Gastroesophageal sphincter (tissue), 4 donors: ENCODE data around the gene GLRA1. TPM values are rescaled to one million over a fixed set of nuclear protein-coding genes. Genes with fewer than 3 reads are reported as not detected.

Experiments
- ATAC-seq: fragments of 150-250 bp; one replicate; pipeline ENCODE4 v1.9.1; 2016; ENCODE audit warnings: mild to moderate bottlenecking, moderate library complexity
- H3K27ac ChIP-seq, 4 donors: fragments of 200-600 bp; sonication (generic) in 3 of 4; 1 replicate in 3 of 4; 2 replicates in 1 of 4; pipeline ENCODE4 v1.5.1; 2016 to 2019
- H3K27me3 ChIP-seq: fragments of 200-600 bp; sonication (generic); one replicate; pipeline ENCODE4 v1.5.1; 2019
- H3K36me3 ChIP-seq, 2 donors: fragments of 200-600 bp; sonication (generic); one replicate each; pipeline ENCODE4 v1.5.1; 2019; ENCODE audit warnings: control low read depth in 1 of 2
- H3K4me1 ChIP-seq, 3 donors: fragments of 200-600 bp; sonication (generic); 1 replicate in 2 of 3; 2 replicates in 1 of 3; pipeline ENCODE4 v1.5.1; 2016 to 2019; ENCODE audit warnings: control low read depth in 2 of 3
- H3K4me3 ChIP-seq, 2 donors: fragments of 200-600 bp; sonication (generic); one replicate each; pipeline ENCODE4 v1.5.1; 2019; ENCODE audit warnings: mild to moderate bottlenecking in 1 of 2, moderate library complexity in 1 of 2
- H3K9me3 ChIP-seq, 3 donors: fragments of 200-600 bp; sonication (generic); one replicate each; pipeline ENCODE4 v1.5.1; 2017 to 2019; ENCODE audit warnings: control low read depth in 2 of 3
- EP300 ChIP-seq: sonication (generic); formaldehyde crosslinking; IDR thresholded peaks from one replicate; pipeline ENCODE4 v1.6.1; 2017; ENCODE audit warnings: antibody characterized with exemption, mild to moderate bottlenecking
- POLR2A ChIP-seq, 2 donors: fragments of 450-650 bp; IDR thresholded peaks; one replicate each; pipeline ENCODE4 v1.6.1; 2017; ENCODE audit warnings: antibody characterized with exemption in 2 of 2, mild to moderate bottlenecking in 2 of 2, moderate library complexity in 1 of 2
- POLR2AphosphoS5 ChIP-seq: sonication (generic); formaldehyde crosslinking; IDR thresholded peaks from one replicate; pipeline ENCODE4 v1.6.1; 2017; ENCODE audit warnings: antibody characterized with exemption
- WGBS, 2 donors: methylation state at CpG; one replicate each; pipeline ENCODE4 v1.1.5; 2018; ENCODE audit warnings: low coverage in 1 of 2; 5-methylcytosine and 5-hydroxymethylcytosine counted together
- small RNA-seq, 4 donors: library from RNA; depleted of rRNA; stranded (forward); fragments of <200 nt; gene quantifications; one replicate each; pipeline ENCODE3, GENCODE V24; 2016
- total RNA-seq, 4 donors: library from RNA; depleted of rRNA; stranded (reverse); fragments of >200 nt; gene quantifications; one replicate each; pipeline ENCODE4 v1.1.0, GENCODE V29; 2016
- TF ChIP-seq, protein P1 (sequence below), 4 experiments: fragments of 200-600 bp in 2 of 4; fragments of 450-650 bp in 2 of 4; sonication (generic) in 1 of 4; IDR thresholded peaks; one replicate each; pipeline ENCODE4 v1.5.1; 2017 to 2019; ENCODE audit warnings: antibody characterized with exemption in 4 of 4, mild to moderate bottlenecking in 2 of 4, moderate library complexity in 2 of 4

GLRA1 gene
- total RNA-seq, 4 donors from 2014 or later: not detected

DNA sequence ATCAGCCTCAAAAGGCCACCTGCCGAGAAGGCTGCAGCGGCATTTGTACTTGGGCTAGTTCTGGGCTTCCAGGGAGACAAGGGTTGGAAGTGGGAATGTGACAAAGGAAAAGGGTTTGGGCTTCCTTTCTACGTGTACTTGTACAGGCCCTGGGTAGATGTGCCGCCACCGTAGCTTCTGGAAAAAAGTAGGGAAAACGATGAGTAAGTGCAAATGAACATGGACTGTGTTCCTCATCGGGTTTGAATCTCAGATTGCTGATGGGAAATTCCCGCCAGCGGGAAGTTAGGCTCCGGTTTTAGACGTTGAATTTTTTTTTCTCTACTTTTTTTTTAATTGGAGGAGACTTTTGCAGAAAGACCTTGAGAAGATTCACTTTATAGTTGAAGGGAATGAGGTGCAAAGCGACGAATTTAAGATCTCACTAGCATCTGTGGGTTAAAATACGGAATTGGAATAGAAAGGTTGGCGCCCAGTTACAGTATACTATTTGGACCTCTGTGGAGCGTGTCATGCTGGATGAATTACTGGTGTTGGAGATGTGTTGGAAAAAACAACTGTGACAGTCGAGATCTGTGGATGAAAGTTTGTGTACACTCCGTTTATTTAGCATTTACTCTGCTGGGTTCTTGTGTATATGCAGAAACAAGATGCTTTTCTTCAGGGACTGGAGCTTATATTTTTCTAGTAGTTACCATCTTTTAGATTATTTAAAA lies 151.6 kb downstream of the GLRA1 start:
- no peak for TF ChIP-seq POLR2A (IDR thresholded peaks at IDR 0.05)
- no peak for TF ChIP-seq POLR2AphosphoS5
- TF ChIP-seq EP300: no peak
- TF ChIP-seq, protein P1, sequence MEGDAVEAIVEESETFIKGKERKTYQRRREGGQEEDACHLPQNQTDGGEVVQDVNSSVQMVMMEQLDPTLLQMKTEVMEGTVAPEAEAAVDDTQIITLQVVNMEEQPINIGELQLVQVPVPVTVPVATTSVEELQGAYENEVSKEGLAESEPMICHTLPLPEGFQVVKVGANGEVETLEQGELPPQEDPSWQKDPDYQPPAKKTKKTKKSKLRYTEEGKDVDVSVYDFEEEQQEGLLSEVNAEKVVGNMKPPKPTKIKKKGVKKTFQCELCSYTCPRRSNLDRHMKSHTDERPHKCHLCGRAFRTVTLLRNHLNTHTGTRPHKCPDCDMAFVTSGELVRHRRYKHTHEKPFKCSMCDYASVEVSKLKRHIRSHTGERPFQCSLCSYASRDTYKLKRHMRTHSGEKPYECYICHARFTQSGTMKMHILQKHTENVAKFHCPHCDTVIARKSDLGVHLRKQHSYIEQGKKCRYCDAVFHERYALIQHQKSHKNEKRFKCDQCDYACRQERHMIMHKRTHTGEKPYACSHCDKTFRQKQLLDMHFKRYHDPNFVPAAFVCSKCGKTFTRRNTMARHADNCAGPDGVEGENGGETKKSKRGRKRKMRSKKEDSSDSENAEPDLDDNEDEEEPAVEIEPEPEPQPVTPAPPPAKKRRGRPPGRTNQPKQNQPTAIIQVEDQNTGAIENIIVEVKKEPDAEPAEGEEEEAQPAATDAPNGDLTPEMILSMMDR (IDR thresholded peaks at IDR 0.05): no peak
- 0 to 1% methylated on average over 12 to 17 of the region's 18 CpGs for WGBS, 2 donors
- no peak for ATAC-seq
- no peaks in the 10 kb centered on the region for H3K27me3 ChIP-seq
- H3K36me3 ChIP-seq: no peaks in the 10 kb centered on the region
- peak overlapping the region; percentile 81 to 87 for H3K4me3 ChIP-seq
- no peaks in the 10 kb centered on the region for H3K9me3 ChIP-seq
- H3K27ac ChIP-seq: peak overlapping the region; percentile 86 to 96 (median 94)
- H3K4me1 ChIP-seq: peaks cover 6 to 66% (median 33%) of the 10 kb centered on the region in 3 donors

Small RNA genes lying within 50 kb of the gene (small RNA-seq; reads per million reads assigned to genes)
- gene RNA5SP198: 0 to 0.55 (median 0) reads per million in 4 donors

Other genes with a start within 250 kb of the GLRA1 start
- gene SPARC, start 237.9 kb downstream of the GLRA1 start, total RNA-seq: 100 to 1,000 TPM; 194 to 521 (median 352) TPM
- 100 to 1,000 TPM in 1 of 4 donors, 10 to 100 TPM in 3; 61.6 to 145 (median 74.6) TPM for gene ATOX1, start 166.2 kb downstream of the GLRA1 start, total RNA-seq
- gene G3BP1, start 152.9 kb downstream of the GLRA1 start, total RNA-seq: 100 to 1,000 TPM in 2 of 4 donors, 10 to 100 TPM in 2; 73.3 to 102 (median 89.1) TPM